ENCODE measurements around the gene STK39. TPM values are rescaled to one million over a fixed set of nuclear protein-coding genes. Genes with fewer than 3 reads are reported as not detected.

Gene STK39
- total RNA-seq, 1 donor from 2014 or later: 26.2 TPM

DNA sequence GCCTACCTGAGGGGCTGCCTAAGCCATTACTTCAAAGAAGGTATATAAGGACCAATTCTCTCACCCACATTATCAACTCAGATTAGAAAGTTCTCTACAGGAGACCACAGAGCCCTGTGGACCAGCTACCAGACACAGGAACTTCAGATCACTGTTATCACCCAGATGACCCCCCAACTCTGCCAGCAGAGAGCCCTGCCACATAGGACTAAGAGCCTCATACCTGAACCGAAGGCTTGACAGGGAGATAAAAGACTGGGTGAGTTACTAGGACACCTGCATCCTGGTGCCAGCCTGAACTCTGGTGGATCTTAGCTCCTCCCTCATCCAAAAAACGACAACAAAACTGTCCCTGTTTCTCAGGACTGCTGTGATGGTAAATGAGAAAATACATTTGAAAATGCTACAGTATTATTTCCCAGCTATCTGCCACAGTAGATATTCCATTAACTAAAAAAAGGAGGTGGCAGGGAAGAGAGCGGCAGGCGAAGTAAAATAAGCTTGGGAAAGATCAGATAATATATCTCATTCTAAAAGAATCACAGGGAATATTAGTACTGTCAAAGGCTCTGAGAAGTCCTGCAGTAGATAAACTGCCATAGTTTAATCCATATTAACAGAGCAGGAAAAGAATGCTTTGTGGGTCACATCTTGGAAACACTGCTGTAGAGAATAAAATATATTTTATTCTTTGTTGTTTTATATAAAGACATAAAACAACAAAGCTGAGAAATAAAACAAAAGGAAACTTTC lies 79.7 kb downstream of the STK39 start:
- Mint-ChIP-seq H3K27me3 (no peaks in the 10 kb centered on the region), H3K27ac (no peak overlapping the region), H3K4me3 (no peak overlapping the region), H3K9me3 (no peaks in the 10 kb centered on the region), H3K36me3 (peaks cover 23% of the 10 kb centered on the region), H3K4me1 (ENCODE audit: unreplicated experiment) (peaks cover 11% of the 10 kb centered on the region)
- no peak for DNase-seq (ENCODE audit: extremely low spot score, unreplicated experiment)
- TF ChIP-seq, protein P1, sequence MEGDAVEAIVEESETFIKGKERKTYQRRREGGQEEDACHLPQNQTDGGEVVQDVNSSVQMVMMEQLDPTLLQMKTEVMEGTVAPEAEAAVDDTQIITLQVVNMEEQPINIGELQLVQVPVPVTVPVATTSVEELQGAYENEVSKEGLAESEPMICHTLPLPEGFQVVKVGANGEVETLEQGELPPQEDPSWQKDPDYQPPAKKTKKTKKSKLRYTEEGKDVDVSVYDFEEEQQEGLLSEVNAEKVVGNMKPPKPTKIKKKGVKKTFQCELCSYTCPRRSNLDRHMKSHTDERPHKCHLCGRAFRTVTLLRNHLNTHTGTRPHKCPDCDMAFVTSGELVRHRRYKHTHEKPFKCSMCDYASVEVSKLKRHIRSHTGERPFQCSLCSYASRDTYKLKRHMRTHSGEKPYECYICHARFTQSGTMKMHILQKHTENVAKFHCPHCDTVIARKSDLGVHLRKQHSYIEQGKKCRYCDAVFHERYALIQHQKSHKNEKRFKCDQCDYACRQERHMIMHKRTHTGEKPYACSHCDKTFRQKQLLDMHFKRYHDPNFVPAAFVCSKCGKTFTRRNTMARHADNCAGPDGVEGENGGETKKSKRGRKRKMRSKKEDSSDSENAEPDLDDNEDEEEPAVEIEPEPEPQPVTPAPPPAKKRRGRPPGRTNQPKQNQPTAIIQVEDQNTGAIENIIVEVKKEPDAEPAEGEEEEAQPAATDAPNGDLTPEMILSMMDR (conservative IDR thresholded peaks at IDR 0.05): no peak

DNA sequence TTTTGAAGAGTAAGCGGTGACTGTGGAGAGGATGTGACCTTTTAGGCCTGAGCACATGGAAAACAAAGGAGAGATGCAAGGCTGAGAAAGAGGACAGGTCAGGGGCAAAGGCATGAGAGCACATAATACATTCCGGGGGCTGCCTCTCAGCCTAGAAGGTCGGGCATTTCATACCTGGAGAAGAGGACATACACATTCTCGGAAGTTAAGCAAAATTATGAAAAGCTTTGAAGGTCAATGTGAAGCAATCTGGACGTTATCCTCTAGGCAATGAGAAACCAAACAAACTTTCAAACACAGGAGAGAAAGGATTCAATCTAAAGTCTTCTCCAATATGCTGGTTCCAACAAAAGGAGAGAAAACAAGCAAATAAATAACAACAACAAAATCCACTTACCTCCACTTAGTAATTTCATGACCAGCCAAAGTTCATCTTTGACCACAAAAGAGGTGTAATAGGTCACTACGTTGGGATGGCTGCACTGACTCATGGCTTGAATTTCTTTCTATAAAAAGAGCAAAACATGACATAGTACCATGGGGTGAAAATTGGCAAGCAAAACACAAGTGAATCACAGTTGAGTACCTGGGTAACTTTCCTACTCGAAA lies 80.4 kb downstream of the STK39 start:
- Mint-ChIP-seq H3K36me3 (peaks cover 23% of the 10 kb centered on the region), H3K4me1 (ENCODE audit: unreplicated experiment) (peaks cover 11% of the 10 kb centered on the region), H3K27ac (no peak overlapping the region), H3K4me3 (no peak overlapping the region), H3K27me3 (no peaks in the 10 kb centered on the region), H3K9me3 (no peaks in the 10 kb centered on the region)
- TF ChIP-seq, protein P1 (conservative IDR thresholded peaks at IDR 0.05): no peak
- no peak for DNase-seq (ENCODE audit: extremely low spot score, unreplicated experiment)

- no peak for DNase-seq (ENCODE audit: extremely low spot score, unreplicated experiment)
- H3K27me3 Mint-ChIP-seq: no peaks in the 10 kb centered on the region
- TF ChIP-seq, protein P1 (conservative IDR thresholded peaks at IDR 0.05): no peak
- peaks cover 23% of the 10 kb centered on the region for H3K36me3 Mint-ChIP-seq
- H3K4me1 Mint-ChIP-seq (ENCODE audit: unreplicated experiment): peaks cover 11% of the 10 kb centered on the region
- no peak overlapping the region for H3K4me3 Mint-ChIP-seq
- H3K9me3 Mint-ChIP-seq: no peaks in the 10 kb centered on the region
- no peak overlapping the region for H3K27ac Mint-ChIP-seq
Measured at GRCh38 chr2:168165985-168166901, 81.2 kb downstream of the STK39 start.

DNA sequence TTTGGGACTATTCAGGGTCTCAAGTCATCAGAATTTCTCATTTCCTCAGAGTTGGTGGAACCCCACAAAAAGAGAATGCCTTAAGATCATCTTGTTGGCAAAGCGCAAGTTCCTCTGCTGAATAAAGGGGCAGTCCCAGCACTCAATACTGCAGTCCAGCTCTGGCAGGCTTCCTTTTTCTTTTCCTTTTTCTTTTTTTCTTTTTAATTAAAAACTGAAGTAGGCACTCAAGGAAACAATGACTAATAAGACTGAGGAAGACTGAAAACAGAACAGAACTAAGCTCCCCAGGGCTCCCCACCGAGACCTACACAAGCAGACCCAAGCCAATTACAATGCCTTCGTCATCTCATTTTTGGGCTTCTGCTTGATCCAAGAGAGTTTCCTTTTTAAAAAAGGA lies 82.0 kb downstream of the STK39 start:
- Mint-ChIP-seq H3K27ac (no peak overlapping the region), H3K9me3 (no peaks in the 10 kb centered on the region), H3K4me1 (ENCODE audit: unreplicated experiment) (peaks cover 11% of the 10 kb centered on the region), H3K36me3 (peaks cover 21% of the 10 kb centered on the region), H3K27me3 (no peaks in the 10 kb centered on the region), H3K4me3 (no peak overlapping the region)
- TF ChIP-seq, protein P1 (conservative IDR thresholded peaks at IDR 0.05): no peak
- no peak for DNase-seq (ENCODE audit: extremely low spot score, unreplicated experiment)

GRCh38 chr2:168160897-168161296 lies 86.5 kb downstream of the STK39 start:
- Mint-ChIP-seq H3K9me3 (no peaks in the 10 kb centered on the region), H3K4me3 (no peak overlapping the region), H3K27ac (no peak overlapping the region), H3K36me3 (peaks cover 20% of the 10 kb centered on the region), H3K27me3 (no peaks in the 10 kb centered on the region), H3K4me1 (ENCODE audit: unreplicated experiment) (peaks cover 17% of the 10 kb centered on the region)
- TF ChIP-seq, protein P1 (conservative IDR thresholded peaks at IDR 0.05): peak; percentile 51
- DNase-seq (ENCODE audit: extremely low spot score, unreplicated experiment): no peak
